GM19372 (cell line): Measurements from ENCODE around the gene FAM184A.
"Not testable (repeated sequence)": the region's sequence is repeated elsewhere in the genome, so short reads cannot be mapped to it uniquely, and the experiment has no call there.

Experiments
- ATAC-seq: cut with Tn5 transposase; IDR thresholded peaks from one replicate; pipeline ENCODE4 v1.9.1; 2021; ENCODE audit warnings: mild to moderate bottlenecking, low read depth, moderate library complexity; ENCODE audit not compliant: unreplicated experiment

FAM184A gene

DNA sequence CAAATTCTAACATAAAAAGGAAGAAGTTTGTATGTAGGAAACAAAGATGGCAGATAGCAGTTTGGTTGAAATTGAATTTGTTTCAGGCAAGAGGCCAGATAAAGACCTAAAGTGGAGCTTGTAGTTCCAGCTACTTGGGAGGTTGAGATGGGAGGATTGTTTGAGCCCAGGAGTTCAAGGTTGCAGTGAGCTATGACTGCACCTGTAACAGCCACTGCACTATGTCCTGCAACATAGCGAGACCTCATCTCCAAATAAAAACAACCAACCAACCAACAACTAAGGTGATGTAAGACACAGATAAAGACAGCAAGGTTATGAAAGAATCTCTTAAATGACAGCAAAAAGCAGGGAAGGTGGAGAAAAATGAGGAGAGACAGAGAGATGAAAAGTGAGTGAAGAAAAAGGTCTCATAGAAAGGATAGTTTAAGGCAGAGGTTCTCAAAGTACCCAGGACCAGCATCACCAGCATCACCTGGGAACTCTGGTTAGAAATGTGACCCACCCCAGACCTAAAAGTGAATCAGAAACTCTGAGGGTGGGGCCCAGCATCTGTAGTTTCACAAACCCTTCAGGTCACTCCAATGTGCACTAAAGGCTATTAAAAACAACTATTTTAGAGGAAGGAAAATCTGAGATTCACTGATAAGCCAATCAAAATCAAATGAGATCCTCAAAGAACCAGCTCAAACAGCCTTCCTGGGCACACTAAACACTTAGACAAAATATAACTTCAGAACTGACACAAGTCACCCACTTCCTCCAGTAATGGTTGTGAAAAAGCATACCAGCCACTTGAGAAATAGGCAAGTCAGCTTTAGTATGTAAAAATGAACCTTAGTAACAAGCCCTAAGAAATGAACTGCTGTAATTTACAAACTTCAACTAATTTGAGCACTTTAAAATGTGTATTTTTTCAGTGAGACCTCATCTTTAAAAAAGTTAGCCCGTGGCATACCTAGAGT is 57.6 kb downstream of the FAM184A start:
- ATAC-seq: no peak

DNA sequence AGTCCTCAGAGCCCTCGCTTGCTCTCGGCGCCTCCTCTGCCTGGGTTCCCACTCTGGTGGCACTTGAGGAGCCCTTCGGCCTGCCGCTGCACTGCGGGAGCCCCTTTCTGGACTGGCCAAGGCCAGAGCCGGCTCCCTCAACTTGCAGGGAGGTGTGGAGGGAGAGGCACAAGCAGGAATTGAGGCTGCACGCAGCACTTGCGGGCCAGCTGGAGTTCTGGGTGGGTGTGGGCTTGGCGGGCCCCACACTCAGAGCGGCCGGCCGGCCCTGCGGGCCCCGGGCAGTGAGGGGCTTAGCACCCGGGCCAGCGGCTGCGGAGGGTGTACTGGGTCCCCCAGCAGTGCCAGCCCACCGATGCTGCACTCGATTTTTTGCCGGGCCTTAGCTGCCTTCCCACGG is 63.3 kb downstream of the FAM184A start:
- ATAC-seq: not testable (repeated sequence)

DNA sequence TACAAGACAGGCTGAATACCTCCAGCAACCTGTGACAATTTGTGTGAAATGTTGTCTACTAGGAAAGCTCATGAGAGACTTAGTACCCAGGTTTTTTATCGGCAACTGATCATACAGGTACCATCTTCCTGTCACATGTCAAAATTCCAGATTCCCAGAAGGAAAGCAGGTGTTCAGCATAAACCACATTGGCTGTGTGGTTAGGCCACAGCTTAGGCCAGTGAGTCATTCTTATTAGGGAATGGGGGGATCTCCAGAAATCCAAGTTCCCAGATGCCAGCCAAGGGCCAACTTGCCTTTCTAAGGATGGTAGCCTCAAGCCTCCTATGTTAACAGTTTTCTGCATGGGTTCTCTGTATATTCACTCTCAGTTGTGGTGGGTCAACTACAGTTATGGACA is 65.9 kb downstream of the FAM184A start:
- ATAC-seq: no peak

DNA sequence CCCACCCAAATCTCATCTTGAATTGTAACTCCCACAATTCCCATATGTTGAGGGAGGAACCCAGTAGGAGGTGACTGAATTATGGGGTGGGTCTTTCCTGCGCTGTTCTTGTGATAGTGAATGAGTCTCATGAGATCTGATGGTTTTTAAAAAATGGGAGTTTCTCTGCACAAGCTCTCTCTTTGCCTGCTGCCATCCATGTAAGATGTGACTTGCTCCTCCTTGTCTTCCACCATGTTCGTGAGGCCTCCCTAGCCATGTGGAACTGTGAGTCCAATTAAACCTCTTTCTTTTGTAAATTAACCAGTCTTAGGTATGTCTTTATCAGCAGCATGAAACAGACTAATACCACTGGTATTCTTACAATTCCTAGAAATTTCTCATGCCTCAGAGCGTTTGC is 69.2 kb downstream of the FAM184A start:
- not testable (repeated sequence) for ATAC-seq

DNA sequence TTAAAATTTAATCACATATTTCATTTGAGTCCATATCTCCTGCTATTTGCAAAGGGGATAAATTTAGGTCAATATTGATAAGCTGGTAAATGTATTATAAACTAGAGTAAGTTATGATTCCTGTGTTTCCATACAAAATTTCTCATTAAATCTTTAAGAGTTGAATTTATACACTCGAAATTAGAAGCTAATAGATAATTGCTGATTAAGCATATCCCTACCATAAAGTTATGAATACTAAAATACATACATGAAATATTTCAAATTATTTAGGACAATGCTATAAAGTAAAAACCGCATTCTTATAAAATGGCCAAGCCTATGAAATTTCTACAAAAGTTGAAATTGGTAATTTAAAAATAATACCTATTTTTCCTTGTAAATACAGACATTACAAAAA is 71.5 kb downstream of the FAM184A start:
- ATAC-seq: no peak

DNA sequence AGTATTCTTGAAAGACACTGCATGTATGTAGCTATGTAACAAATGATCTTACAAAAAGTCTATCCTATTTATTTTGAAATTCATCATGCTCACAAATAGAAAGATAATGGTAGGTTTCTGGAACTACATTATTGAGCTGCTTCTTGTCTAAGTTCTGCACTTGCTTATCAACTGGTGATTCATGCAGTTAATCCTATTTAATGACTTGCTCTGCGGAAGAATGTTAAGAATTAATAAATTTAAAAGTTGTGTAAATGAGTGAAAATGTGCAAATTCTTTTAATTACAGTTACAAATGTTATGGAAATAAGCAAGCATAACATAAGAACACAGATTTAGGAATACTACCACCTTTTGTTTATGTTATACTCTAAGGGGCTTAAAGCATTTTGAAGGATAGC is 76.4 kb downstream of the FAM184A start:
- ATAC-seq: no peak

DNA sequence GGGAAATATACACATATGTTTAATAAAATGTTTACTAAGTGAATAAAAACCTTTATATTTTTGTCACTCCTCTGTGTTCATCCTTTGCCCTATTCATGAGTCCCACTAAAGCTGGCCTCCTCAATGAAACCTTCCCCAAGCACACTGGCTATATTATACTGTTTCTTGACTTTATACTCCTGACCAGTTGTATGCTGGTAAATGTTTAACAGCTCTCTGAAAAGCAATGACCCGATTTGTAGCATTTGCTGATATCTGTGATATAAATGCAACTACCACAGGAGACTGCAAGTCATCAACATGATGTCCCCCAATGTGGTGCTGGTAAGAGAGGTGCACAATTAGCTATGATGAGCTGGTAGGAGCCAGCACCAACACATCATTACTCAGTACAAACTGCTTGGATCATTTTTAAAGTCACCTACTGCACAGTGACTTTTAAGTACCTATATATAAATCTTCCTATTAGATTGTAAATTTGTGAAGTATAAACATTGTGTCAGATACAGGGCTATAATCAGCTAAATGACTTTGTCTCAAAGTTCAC is 78.9 kb downstream of the FAM184A start:
- ATAC-seq: no peak

DNA sequence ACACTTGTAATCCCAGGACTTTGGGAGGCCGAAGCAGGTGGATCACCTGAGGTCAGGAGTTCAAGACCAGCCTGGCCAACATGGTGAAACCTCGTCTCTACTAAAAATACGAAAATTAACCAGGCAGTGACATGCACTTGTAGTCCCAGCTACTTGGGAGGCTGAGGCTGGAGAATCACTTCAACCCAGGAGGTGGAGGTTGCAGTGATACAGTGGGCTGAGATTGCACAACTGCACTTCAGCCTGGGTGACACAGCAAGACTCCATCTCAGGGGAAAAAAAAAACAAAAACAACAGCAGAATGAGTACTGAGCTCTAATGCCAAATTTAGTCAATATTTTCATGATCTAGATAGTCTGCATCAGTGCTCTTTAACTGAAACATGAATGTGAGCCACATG is 81.0 kb downstream of the FAM184A start:
- not testable (repeated sequence) for ATAC-seq

DNA sequence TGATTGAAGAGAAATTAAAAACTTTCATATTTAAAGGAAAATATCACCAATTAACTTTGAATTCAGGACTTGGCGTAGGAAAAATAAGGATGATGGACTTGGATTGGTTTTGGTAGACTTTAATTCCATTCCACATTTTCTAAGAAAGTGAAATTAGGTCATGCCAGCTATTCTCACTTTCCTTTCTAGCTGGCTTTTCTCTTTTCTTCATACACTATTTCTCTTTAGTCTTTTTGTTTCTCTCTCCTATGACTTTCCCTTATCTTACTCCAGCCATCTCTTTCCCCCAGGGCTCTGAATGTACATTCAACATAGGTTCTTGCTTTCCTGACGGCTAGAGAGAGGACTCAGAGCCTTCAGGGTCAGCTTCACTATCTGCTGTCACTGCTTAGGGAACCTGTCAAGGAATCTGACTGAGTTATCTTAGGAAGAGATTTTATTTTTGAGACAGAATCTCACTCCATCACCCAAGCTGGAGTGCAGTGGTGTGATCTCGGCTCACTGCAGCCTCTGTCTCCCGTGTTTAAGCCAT is 82.1 kb downstream of the FAM184A start:
- no peak for ATAC-seq

DNA sequence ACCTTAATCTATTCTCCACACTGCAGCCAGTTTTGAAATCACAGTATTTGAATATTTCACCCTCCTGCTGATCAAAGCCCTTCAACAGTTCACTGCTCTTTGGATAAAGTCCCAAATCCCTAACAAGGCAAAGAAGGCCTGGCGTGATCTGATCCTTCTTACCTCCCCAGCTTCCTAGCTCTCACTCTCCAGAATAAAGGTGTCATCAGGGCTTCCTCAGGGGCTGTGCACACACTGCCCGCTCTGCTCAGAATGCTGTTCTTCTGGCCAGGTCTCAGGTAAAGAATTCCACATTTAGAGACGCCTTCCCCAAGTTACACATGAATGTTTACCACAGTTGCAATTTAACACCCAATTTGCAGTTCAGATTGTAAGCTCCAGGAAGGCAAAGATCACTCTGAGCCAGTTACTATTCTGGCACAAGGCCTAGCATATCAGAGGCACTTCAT is 84.6 kb downstream of the FAM184A start:
- ATAC-seq: no peak

DNA sequence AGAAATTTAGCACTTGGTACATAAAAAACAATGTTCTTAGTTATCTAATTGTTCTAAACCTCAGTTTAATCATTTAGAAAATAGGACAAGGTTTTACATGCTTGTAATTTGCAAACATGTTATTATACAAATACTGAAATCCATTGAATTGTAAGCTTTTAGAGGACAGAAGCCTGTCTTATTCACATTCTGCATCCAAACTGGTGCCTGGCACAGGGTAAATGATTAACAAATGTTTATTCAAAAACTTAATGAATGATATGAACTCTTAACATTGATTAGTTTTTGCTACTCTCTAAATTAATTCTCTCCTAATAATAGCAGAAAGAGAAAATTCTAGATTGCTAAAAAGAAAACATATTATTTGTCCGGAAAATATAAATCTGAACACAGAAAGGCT is 85.1 kb downstream of the FAM184A start:
- ATAC-seq: no peak

DNA sequence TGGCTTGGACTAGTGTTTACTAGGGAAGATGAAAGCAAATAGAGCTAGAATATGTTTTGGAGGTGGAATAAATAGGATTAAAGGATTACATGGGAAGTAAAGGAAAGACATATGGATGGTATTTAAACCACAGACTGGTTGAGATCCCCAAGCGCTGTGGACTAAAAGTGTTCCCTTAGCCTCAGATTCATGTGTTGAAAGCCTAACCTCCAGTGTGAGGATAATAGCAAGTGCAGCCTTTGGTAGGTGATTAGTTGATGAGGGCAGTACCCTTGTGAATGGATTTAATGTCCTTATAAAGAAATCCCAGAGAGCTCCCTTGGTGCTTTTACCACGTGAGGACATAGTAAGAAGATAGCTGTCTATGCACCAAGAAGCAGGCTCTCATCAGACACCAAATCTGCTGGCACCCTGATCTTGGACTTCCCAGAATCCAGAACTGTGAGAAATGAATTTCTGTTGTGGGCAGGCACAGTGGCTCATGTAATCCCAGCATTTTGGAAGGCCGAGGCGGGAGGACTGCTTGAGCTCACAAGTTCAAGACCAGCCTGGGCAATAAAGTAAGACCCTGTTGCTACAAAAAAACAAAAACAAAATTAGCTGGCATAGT is 86.2 kb downstream of the FAM184A start:
- ATAC-seq: no peak

DNA sequence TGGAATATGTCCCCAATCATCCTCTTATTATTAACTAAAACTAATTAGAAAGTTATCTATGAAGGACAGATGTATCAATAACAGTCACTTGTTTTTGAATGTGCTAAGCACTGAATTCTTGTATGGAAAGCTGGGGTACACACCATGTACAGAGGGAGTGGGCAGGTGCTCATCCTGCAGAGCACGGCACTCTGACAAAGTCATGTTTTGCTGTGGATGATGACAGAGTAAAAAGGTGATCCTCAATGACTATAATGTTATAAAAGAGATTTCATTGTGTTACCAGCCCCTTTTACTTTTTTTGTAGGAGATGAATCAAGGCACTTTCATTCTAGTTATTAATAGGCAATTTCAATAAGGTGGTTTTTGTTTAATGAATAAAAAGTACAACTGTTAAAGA is 92.2 kb downstream of the FAM184A start:
- no peak for ATAC-seq

DNA sequence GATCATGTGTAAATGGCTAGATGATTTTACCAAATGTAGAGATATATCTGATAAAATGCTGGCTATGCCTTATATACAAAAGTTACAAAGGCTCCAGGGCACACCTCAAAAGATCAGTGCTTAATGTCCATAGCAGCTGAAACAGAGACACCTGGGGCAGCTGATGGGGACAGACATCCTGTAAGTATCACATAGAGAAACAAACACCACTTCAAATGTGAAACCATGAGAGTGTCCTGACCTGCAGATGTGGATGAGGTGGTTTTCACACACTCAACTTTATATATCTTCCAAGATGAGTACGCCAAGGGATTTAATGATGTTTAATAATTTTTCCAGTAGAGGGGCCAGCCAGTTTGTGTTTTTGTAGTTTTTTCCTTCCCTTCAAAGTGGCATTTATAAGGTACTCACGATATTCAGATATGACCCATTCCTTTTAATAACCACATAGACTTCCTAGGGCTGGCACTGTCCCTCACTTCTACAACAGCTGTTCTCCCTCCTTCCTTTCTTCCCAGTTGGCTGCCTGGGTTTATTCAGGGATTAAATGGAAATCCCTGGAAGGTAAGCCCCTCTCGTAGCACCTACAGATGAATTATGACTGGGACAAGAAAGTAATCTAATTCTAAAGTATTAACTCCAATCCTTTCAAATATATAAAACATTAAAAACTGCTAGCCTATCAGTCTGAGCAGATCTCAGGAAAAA is 93.2 kb downstream of the FAM184A start:
- no peak for ATAC-seq

DNA sequence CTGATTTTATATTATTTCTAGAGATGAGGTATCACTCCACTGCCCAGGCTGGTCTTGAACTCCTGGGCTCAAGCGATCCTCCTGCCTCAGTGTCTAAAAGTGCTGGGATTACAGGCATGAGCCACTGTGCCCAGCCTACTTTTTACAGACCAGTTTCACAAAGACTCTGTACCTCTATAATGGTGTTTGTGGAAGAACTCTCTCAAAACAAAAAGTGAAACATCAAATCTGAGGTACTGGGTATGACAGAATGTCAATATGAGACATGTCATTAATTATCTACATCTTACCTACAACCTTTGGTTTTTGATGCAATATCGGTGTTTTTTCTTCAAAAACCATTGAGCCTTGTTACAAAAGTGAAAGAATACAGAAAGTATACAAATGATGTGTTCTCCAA is 94.1 kb downstream of the FAM184A start:
- peak; percentile 53 for ATAC-seq

DNA sequence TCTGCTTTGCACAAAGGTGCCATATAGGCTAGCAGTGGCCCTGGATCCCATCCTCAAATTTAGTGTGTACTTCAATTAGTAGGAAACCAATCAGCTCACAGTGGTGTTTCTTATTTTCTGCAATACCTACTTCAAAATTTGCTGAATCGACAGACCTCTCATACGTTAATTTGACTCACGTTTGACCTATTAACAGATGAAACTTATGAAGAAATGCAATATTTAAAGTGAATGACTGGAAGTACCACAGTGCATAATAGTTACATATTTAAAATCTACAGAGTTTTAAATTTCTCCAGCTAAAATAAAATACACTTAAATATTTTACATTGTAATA is 95.9 kb downstream of the FAM184A start:
- no peak for ATAC-seq

DNA sequence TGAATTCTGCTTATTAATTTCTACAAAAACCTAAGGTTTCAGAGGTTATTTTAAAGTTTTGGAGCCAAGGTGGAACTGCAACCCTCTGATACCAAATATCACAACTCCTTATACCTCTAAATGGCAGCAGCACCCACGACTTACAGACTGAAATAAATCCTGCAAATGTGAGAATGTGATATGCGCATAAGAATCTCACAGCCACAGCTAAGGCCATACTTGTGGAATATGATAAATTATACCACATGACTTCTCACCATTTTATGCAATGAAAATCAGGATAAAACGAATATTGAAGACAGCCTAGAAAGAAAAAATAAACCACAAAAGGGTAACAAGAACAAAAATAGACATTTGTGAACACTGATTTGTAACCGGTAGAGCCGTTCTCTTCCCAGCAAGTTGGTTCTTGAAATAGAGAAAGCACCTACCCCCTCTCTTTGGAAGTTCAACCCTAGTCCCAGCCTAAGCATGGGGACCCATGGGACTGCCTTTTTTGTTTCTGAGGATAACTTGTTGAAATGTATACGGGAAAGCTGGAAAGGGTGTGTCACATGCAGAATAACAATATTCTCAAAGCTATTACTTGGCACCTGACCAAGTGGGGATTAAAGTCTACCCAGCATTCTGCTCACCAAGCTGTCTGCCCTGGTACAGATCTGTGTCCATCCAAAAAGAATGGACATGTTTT is 96.4 kb downstream of the FAM184A start:
- ATAC-seq: no peak

DNA sequence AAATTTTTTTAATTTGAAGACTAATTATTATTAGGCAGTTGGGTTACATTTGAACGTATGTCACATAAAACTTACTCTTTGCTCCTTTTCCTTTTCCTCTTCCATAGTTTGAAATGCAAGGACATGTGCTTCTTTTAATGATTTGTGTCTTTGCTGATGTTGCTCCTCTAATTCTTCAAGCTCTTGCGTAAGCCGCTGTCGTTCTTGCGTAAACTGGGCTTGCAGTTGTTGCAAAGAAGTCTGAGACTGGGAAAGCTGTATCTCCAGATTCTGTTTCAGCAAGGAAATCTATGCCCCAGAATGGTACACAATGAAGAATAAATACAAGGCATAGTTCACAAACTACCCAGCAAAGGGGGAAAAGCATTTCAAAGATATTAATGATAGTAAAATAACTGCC is 98.4 kb downstream of the FAM184A start:
- ATAC-seq: no peak

DNA sequence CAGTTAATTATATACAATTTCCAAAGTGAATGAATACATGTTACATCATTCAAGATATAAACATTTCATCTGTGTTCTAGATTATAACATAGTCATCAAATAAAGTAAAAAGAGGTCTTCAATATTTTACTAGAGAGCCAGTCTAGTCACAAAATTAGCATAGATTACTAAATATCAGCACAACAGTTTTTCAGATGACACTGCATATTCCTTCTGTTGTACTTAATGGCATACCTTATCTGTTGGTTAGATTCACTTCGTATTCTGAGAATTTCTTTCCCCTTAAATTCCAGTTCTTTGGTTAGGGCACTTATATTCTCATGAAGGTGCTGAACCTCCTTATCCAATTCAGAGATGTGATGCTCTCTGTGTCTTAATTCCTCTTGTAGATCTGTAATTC is 103.7 kb downstream of the FAM184A start:
- no peak for ATAC-seq

DNA sequence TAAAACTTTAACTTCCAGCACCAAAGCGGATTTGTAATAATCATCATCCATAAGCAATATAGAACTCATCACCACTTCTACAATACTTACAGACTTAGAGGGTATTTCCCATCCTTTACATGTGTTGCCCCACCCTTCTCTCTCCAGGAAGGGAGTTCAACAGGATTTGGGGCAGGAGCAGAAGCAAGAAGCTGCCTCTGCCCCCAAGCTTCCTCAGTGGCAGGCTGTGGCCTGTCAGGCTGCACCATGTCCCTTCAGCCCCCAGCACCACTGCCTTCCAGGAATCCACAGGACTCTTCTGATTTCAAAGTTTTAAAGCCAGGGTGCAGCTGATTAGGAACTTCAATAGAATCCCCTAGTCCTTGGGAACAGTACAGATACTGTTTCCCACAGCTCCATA is 106.8 kb downstream of the FAM184A start:
- no peak for ATAC-seq
